ENCODE measurements around the gene PIGS.
"Not testable (repeated sequence)": the region's sequence is repeated elsewhere in the genome, so short reads cannot be mapped to it uniquely, and the experiment has no call there.

PIGS gene

DNA sequence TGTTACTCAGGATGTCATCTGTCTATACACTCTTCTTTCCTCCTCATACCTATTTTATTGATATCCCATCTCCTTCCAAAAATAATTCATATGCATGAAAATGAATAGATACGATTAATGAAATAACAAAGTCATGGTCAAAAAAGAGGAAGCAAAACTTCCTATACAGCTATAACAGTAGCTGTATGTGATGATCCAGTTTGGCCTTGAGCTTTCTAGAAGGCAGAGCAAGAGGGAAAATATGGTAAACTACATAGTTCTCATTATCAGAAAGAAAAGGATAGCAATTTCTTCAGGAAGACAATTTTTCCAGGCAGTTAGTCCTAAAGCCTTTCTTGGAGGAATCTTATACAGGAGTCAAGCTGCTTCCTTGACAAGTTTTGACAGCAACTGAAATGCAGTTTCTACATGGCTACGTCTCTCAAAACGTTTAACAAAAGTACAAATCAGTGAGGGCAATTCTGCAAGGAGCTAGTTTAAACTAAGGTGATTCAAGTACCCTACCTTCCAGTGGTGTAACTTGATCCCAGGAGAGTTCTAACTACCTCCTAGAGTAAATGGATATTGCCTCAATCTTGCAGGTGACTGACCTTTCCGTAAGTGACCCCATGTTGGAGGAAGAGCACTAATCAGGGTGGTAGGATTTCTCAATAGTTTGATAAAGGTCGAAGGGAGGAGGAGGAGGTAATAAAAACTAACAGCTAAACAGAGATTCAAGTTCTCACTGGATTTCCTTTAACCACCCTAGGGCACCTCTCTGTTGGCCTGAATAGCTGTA is 26.5 kb upstream of the PIGS start:
- H3K27ac Mint-ChIP-seq = peak overlapping the region; percentile 93

DNA sequence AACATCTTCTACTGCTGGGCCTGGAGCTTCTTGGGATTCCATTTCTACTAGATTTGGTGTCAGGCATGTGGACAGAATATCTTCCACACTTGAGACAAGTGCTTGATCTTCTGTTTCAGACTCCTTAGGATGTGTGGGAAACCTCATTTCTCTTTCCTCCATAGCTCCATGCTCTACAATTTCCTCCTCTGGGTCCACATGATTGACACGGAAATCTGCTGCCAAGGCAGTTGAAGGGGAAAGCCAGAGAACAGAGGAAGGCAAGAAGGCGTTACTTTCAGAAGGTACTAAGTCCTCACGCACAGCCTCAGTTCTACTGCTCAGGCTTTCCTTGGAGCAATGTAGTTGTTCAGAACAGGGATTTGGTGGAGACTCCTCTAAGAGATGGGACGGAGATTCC is 20.9 kb upstream of the PIGS start:
- no peaks in the 10 kb centered on the region for H3K27me3 Mint-ChIP-seq
- H3K36me3 Mint-ChIP-seq (ENCODE audit: low read depth) = peaks cover 44% of the 10 kb centered on the region
- H3K9me3 Mint-ChIP-seq = no peaks in the 10 kb centered on the region
- peaks cover under 1% of the 10 kb centered on the region for H3K4me1 Mint-ChIP-seq (ENCODE audit: low read depth)
- H3K27ac Mint-ChIP-seq = no peak overlapping the region
- H3K4me3 Mint-ChIP-seq = no peak overlapping the region

More for the DNA sequence above, 26.5 kb upstream of the PIGS start:
- H3K27me3 Mint-ChIP-seq = no peaks in the 10 kb centered on the region
- H3K4me1 Mint-ChIP-seq (ENCODE audit: low read depth) = peaks cover 26% of the 10 kb centered on the region
- no peaks in the 10 kb centered on the region for H3K9me3 Mint-ChIP-seq
- peaks cover 19% of the 10 kb centered on the region for H3K36me3 Mint-ChIP-seq (ENCODE audit: low read depth)
- peak overlapping the region; percentile 91 for H3K4me3 Mint-ChIP-seq

DNA sequence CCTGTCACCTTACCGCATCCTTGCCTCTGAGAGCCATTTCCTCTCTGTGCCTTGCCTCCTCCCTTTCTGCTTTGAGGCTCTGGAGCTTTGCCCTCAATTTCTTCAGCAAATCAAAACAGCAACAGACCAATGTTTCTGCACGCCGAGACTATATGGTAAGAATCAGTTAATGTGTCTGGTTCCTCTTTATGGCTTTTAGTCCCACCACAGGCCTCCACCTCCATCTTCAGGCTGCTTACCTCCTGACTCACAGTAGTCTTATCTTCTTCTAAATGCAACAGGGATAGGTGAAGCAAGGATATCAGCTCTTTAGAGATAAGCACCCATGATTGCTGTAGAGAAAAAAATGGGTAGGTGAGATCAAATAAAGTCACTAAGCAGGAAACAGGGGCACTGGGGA is 14.5 kb upstream of the PIGS start:
- H3K4me3 Mint-ChIP-seq = no peak overlapping the region

GRCh38 chr17:28584434-28584833 is 13.1 kb upstream of the PIGS start:
- Mint-ChIP-seq H3K27ac (no peak overlapping the region), H3K9me3 (no peaks in the 10 kb centered on the region), H3K4me3 (no peak overlapping the region), H3K36me3 (ENCODE audit: low read depth) (peaks cover 23% of the 10 kb centered on the region), H3K4me1 (ENCODE audit: low read depth) (peaks cover 10% of the 10 kb centered on the region), H3K27me3 (no peaks in the 10 kb centered on the region)

More for the DNA sequence above, 14.5 kb upstream of the PIGS start:
- no peaks in the 10 kb centered on the region for H3K9me3 Mint-ChIP-seq
- H3K36me3 Mint-ChIP-seq (ENCODE audit: low read depth) = peaks cover 18% of the 10 kb centered on the region
- no peaks in the 10 kb centered on the region for H3K27me3 Mint-ChIP-seq
- H3K4me1 Mint-ChIP-seq (ENCODE audit: low read depth) = no peaks in the 10 kb centered on the region
- H3K27ac Mint-ChIP-seq = no peak overlapping the region

DNA sequence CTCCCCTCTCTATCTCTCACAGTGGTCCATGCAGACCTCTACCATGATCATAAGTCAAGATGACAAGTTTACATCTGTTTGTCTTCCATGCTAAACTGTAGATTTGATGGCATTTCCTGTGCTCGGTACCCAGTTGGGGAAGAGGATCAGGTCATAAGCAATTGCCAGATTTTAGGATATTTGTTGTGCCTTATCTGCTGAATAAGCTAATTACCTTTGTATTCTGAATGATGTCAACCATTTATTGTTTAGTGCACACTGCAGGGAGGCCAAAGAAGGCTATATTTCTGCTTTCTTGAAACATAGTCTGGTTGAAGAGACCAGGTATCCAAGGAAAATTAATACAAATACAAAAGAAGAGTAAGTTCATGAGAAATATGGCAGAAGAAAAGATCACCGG is 11.2 kb upstream of the PIGS start:
- Mint-ChIP-seq H3K27me3 (no peaks in the 10 kb centered on the region), H3K36me3 (ENCODE audit: low read depth) (peaks cover 20% of the 10 kb centered on the region), H3K4me1 (ENCODE audit: low read depth) (peaks cover 15% of the 10 kb centered on the region), H3K9me3 (no peaks in the 10 kb centered on the region), H3K4me3 (no peak overlapping the region), H3K27ac (no peak overlapping the region)

DNA sequence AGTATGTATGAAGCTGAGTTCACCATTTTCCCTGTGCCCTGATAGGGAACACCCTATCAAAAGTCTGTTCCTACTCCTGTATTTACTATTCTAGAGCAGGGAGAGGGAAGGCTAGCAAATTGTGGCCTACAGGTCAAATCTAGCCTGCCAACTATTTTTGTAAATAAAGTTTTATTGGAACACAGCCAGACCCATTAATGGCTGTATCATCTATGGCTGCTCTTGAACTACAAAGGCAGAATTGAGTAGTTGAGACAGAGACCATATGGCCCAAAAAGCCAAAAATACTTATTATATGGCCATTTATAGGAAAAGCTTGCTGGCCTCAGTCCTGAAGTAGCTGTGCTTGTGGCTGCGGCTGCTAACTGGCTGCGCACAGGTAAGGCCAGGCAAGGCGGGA is 9.6 kb upstream of the PIGS start:
- Mint-ChIP-seq H3K27me3 (no peaks in the 10 kb centered on the region), H3K4me3 (no peak overlapping the region), H3K9me3 (no peaks in the 10 kb centered on the region), H3K27ac (no peak overlapping the region), H3K36me3 (ENCODE audit: low read depth) (peaks cover 26% of the 10 kb centered on the region), H3K4me1 (ENCODE audit: low read depth) (peaks cover 30% of the 10 kb centered on the region)

- H3K4me3 Mint-ChIP-seq = no peak overlapping the region
- H3K9me3 Mint-ChIP-seq = no peaks in the 10 kb centered on the region
- no peaks in the 10 kb centered on the region for H3K27me3 Mint-ChIP-seq
- peaks cover 33% of the 10 kb centered on the region for H3K36me3 Mint-ChIP-seq (ENCODE audit: low read depth)
- peaks cover 32% of the 10 kb centered on the region for H3K4me1 Mint-ChIP-seq (ENCODE audit: low read depth)
- H3K27ac Mint-ChIP-seq = no peak overlapping the region
Observed at GRCh38 chr17:28579526-28579925, 8.2 kb upstream of the PIGS start.

GRCh38 chr17:28578246-28579195 is 7.2 kb upstream of the PIGS start:
- Mint-ChIP-seq H3K4me1 (ENCODE audit: low read depth) (peaks cover 32% of the 10 kb centered on the region), H3K27me3 (no peaks in the 10 kb centered on the region), H3K36me3 (ENCODE audit: low read depth) (peaks cover 41% of the 10 kb centered on the region), H3K9me3 (no peaks in the 10 kb centered on the region), H3K27ac (no peak overlapping the region), H3K4me3 (no peak overlapping the region)

- Mint-ChIP-seq H3K27ac (no peak overlapping the region), H3K4me1 (ENCODE audit: low read depth) (peaks cover 38% of the 10 kb centered on the region), H3K27me3 (no peaks in the 10 kb centered on the region), H3K4me3 (no peak overlapping the region), H3K36me3 (ENCODE audit: low read depth) (peaks cover 48% of the 10 kb centered on the region), H3K9me3 (no peaks in the 10 kb centered on the region)
Observed at GRCh38 chr17:28577466-28577824, 6.1 kb upstream of the PIGS start.

GRCh38 chr17:28576758-28577465 is 5.6 kb upstream of the PIGS start, which contains the start of gene ALDOC:
Gene ALDOC, minus strand, starts transcription at chr17:28576895. Its CDS starts 1,363 bp downstream, at chr17:28575532.
- Mint-ChIP-seq H3K36me3 (ENCODE audit: low read depth) (peaks cover 48% of the 10 kb centered on the region), H3K9me3 (no peaks in the 10 kb centered on the region), H3K4me3 (peak within 1 kb of the TSS; percentile 85), H3K27me3 (no peaks in the 10 kb centered on the region), H3K4me1 (ENCODE audit: low read depth) (peaks cover 43% of the 10 kb centered on the region), H3K27ac (peak within 1 kb of the TSS; percentile 89)

GRCh38 chr17:28576016-28576415 is 4.7 kb upstream of the PIGS start:
- Mint-ChIP-seq H3K36me3 (ENCODE audit: low read depth) (peaks cover 48% of the 10 kb centered on the region), H3K4me3 (peak overlapping the region; percentile 85), H3K27ac (peak overlapping the region; percentile 67), H3K4me1 (ENCODE audit: low read depth) (peaks cover 47% of the 10 kb centered on the region)
- not testable (repeated sequence) for H3K27me3 Mint-ChIP-seq, H3K9me3 Mint-ChIP-seq

GRCh38 chr17:28575126-28575795 is 3.9 kb upstream of the PIGS start:
- peaks cover 48% of the 10 kb centered on the region for H3K36me3 Mint-ChIP-seq (ENCODE audit: low read depth)

DNA sequence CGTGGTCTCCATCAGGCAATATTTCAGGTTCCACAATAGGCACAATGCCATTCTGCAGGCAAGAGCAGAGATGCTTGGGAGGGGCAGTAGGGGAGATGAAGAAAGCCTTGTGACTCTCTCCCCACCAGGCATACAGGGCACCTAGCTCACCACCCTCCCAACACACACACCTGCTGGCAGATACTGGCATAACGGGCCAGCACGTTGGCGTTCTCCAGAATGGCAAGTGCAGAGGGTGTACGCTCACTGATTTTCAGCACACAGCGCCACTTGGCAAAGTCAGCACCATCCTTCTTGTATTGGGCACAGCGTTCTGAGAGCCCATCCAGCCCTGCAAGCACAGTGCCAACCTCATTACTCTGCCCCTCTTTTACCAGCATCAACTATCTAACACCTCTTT is 3.2 kb upstream of the PIGS start:
- no peaks in the 10 kb centered on the region for H3K27me3 Mint-ChIP-seq
- H3K36me3 Mint-ChIP-seq (ENCODE audit: low read depth) = peaks cover 48% of the 10 kb centered on the region
- no peak overlapping the region for H3K27ac Mint-ChIP-seq
- no peaks in the 10 kb centered on the region for H3K9me3 Mint-ChIP-seq
- no peak overlapping the region for H3K4me3 Mint-ChIP-seq
- peaks cover 50% of the 10 kb centered on the region for H3K4me1 Mint-ChIP-seq (ENCODE audit: low read depth)

More at GRCh38 chr17:28575126-28575795, 3.9 kb upstream of the PIGS start:
- H3K4me1 Mint-ChIP-seq (ENCODE audit: low read depth) = peaks cover 48% of the 10 kb centered on the region
- no peaks in the 10 kb centered on the region for H3K9me3 Mint-ChIP-seq
- no peaks in the 10 kb centered on the region for H3K27me3 Mint-ChIP-seq
- H3K27ac Mint-ChIP-seq = no peak overlapping the region
- H3K4me3 Mint-ChIP-seq = no peak overlapping the region

- Mint-ChIP-seq H3K27ac (no peak overlapping the region), H3K4me3 (no peak overlapping the region), H3K9me3 (no peaks in the 10 kb centered on the region), H3K4me1 (ENCODE audit: low read depth) (peaks cover 50% of the 10 kb centered on the region), H3K27me3 (no peaks in the 10 kb centered on the region), H3K36me3 (ENCODE audit: low read depth) (peaks cover 45% of the 10 kb centered on the region)
Observed at GRCh38 chr17:28573966-28574480, 2.7 kb upstream of the PIGS start.

Measured in stimulated activated naive CD8-positive, alpha-beta T cell treated with anti-CD3 and anti-CD28 coated beads, Interleukin-15, Interleukin-2, amounts not matched to agents 100 ng/mL and 50 ng/mL, for 24 hours (primary cell).